Right lobe of liver (tissue), 6 donors: ENCODE results near the gene PRCC. TPM values are rescaled to one million over a fixed set of nuclear protein-coding genes. Genes with fewer than 3 reads are reported as not detected.

Source experiments
- ATAC-seq, 4 donors: fragments of 200-7000 bp; cut with Tn5 transposase; one replicate each; pipeline ENCODE4 v1.9.1; 2020; ENCODE audit warnings: mild to moderate bottlenecking in 4 of 4, moderate library complexity in 4 of 4
- DNase-seq, 3 donors: peaks; one replicate each; pipeline ENCODE4 v3.0.0-alpha.2; 2020
- H3K27ac ChIP-seq, 3 donors: fragments of 200-600 bp; one replicate each; pipeline ENCODE4 v1.8.0; 2022
- H3K27me3 ChIP-seq, 2 donors: fragments of 200-600 bp; one replicate each; pipeline ENCODE4 v1.8.0; 2022
- H3K36me3 ChIP-seq, 4 donors: fragments of 200-600 bp; sonication (generic) in 1 of 4; one replicate each; pipeline versions ENCODE4 v1.5.1 to v1.8.0; 2017 to 2022; ENCODE audit warnings: control low read depth in 1 of 4
- H3K4me1 ChIP-seq, 4 donors: fragments of 200-600 bp; sonication (generic) in 1 of 4; one replicate each; pipeline versions ENCODE4 v1.5.1 to v1.8.0; 2017 to 2022; ENCODE audit warnings: control low read depth in 1 of 4
- H3K4me3 ChIP-seq, 3 donors: fragments of 200-600 bp; one replicate each; pipeline ENCODE4 v1.8.0; 2022
- H3K9me3 ChIP-seq, 4 donors: fragments of 200-600 bp; sonication (generic) in 1 of 4; one replicate each; pipeline versions ENCODE4 v1.5.1 to v1.8.0; 2017 to 2022; ENCODE audit warnings: control low read depth in 1 of 4
- POLR2A ChIP-seq: fragments of 450-650 bp; IDR thresholded peaks from one replicate; pipeline ENCODE4 v1.6.1; 2017; ENCODE audit warnings: antibody characterized with exemption, mild to moderate bottlenecking
- whole genome bisulfite sequencing: methylation state at CpG from one replicate; pipeline ENCODE4 v1.1.6; 2018; ENCODE audit warnings: low coverage, low lambda C conversion rate; ENCODE audit not compliant: insufficient coverage; ENCODE audit errors: missing lambda C conversion rate; 5-methylcytosine and 5-hydroxymethylcytosine counted together
- intact Hi-C, 2 donors: fragments of 100-400 bp; cut with DNase I; formaldehyde crosslinking; loops; one replicate each; pipeline versions ENCODE4 v1.11.2 to v1.14.1; 2022
- total RNA-seq, 6 experiments: library from RNA; depleted of rRNA in 2 of 6; stranded (reverse); fragments of >200 nt in 2 of 6; fragmentation: NEBNext Ultra II Directional in 3 of 6; extraction: Animal tissue kit (Norgen Biotek cat#: 25700) in 3 of 6; gene quantifications; one replicate each; pipeline versions ENCODE4 v1.1.0 to v1.2.4, GENCODE V29; 2016 to 2023
- TF ChIP-seq, protein P1 (sequence below), 4 donors: fragments of 200-600 bp in 3 of 4; fragments of 450-650 bp in 1 of 4; IDR thresholded peaks; one replicate each; pipeline versions ENCODE4 v1.5.1 to v1.8.0; 2016 to 2022; ENCODE audit warnings: antibody characterized with exemption in 4 of 4, mild to moderate bottlenecking in 2 of 4
- donor health status: DM: no; HTN: yes; CAD: no.
- donor health status: DM: no; HTN: no; CAD: no.
- donor health status: DM: no; HTN: no; CAD: no.
- donor health status: DM: no; HTN: yes; CAD: no.
- donor health status: DM: no; HTN: yes; CAD: no.

The PRCC gene
- total RNA-seq, 6 experiments from 2014 or later: 17.4 to 23.4 (median 19.7) TPM

DNA sequence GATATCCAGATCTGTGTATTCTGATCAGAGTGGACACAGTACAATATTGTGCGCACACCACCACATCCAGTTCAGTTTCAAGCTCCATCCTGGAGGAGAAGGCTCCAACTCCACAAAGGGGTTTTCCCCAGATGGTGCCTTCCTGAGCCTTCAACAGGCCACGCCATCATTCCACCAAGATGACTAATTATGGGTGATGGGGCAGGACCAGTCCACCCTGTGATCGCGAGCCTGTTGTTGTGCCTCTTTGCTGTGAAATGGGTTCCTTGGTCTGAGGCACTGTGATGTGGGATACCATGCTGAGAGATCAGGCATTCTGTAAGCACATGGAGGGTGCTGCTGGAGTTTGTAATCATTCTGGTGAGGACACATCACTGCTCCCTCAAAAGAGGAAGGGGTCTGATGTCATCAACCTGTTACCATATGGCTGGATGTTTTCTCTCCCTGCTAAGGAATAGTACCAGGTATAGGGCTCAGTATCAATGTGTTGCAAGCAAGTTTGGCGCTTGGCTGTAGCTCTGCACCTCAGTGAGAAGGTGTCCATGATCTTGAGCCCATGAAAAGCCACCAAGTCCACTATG, 56.0 kb downstream of the PRCC start:
- no peak overlapping the region for H3K4me3 ChIP-seq
- no peaks in the 10 kb centered on the region for H3K9me3 ChIP-seq
- H3K36me3 ChIP-seq: no peaks in the 10 kb centered on the region
- TF ChIP-seq, protein P1, sequence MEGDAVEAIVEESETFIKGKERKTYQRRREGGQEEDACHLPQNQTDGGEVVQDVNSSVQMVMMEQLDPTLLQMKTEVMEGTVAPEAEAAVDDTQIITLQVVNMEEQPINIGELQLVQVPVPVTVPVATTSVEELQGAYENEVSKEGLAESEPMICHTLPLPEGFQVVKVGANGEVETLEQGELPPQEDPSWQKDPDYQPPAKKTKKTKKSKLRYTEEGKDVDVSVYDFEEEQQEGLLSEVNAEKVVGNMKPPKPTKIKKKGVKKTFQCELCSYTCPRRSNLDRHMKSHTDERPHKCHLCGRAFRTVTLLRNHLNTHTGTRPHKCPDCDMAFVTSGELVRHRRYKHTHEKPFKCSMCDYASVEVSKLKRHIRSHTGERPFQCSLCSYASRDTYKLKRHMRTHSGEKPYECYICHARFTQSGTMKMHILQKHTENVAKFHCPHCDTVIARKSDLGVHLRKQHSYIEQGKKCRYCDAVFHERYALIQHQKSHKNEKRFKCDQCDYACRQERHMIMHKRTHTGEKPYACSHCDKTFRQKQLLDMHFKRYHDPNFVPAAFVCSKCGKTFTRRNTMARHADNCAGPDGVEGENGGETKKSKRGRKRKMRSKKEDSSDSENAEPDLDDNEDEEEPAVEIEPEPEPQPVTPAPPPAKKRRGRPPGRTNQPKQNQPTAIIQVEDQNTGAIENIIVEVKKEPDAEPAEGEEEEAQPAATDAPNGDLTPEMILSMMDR (IDR thresholded peaks at IDR 0.05): no peak
- no peak for TF ChIP-seq POLR2A
- ATAC-seq: no peak
- H3K27ac ChIP-seq: no peak overlapping the region
- H3K4me1 ChIP-seq: no peaks in the 10 kb centered on the region
- intact Hi-C loops: no loop called here
- 75% methylated on average over 2 of the region's 5 CpGs for WGBS
- H3K27me3 ChIP-seq: no peaks in the 10 kb centered on the region
- no peak for DNase-seq

DNA sequence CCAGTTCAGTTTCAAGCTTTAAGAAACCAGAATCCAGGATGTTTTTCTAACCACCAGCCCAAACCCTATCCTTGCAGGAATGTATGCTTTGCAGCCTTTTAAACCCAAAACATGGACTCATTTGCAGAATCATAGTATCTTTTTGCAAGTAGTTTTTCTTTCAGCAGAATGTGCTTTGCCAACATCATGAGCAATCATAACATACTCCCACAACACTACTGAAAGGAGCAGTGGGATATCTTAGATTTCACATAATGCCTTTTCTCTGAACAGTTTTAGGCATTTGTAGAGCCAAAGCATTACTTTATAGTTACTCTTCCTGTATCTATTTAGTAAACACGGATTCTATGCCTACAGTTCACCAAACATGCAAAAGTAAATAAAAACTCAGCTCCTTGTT, 59.3 kb downstream of the PRCC start:
- H3K4me1 ChIP-seq: no peaks in the 10 kb centered on the region
- H3K36me3 ChIP-seq: no peaks in the 10 kb centered on the region
- intact Hi-C loops: no loop called here
- TF ChIP-seq POLR2A: no peak
- TF ChIP-seq, protein P1 (IDR thresholded peaks at IDR 0.05): no peak
- no peak overlapping the region for H3K4me3 ChIP-seq
- ATAC-seq (no peak), DNase-seq (no peak)
- H3K9me3 ChIP-seq: no peaks in the 10 kb centered on the region
- H3K27me3 ChIP-seq: no peaks in the 10 kb centered on the region
- H3K27ac ChIP-seq: no peak overlapping the region
- 64% methylated on average over 1 of the region's 1 CpG for WGBS

DNA sequence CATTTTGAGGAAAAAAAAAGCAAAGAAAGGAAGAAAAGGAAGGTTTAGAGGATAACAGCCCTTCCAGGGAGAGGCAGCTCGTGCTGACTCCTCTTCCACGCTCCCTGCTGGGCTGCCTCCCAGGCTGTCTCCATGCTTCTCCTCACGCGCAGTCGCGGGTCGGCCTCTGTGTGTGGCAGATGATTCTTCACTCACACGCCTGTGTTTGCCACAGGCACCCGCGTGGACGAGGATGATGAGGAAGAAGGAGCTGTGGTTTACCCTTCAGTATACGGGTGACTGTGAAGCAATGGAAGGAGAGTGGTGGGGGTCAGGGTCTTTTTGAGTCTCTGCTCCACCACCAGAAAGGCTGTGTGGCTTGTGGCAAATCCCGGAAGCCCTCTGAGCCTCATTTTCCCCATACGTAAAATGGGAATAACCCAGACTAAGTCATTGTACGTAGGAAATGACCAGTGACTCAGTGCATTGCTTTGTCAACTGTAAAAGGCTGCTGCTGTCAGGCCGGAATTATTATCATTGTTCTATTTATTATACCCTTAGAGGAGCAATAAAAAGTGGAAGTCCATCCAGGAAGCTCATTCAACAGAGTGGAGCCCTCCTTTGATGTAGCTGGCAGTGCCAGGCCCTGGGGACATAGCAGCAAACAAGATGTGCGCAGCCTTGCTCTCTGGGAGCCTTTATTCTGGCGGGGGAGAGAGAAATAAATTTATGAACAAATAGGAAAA, 61.2 kb downstream of the PRCC start:
- no peak for DNase-seq
- no peak overlapping the region for H3K27ac ChIP-seq
- H3K9me3 ChIP-seq: no peaks in the 10 kb centered on the region
- TF ChIP-seq, protein P1 (IDR thresholded peaks at IDR 0.05): no peak
- TF ChIP-seq POLR2A: no peak
- H3K27me3 ChIP-seq: no peaks in the 10 kb centered on the region
- intact Hi-C loops: no loop called here
- ATAC-seq: no peak
- no peaks in the 10 kb centered on the region for H3K36me3 ChIP-seq
- H3K4me1 ChIP-seq: no peaks in the 10 kb centered on the region
- no peak overlapping the region for H3K4me3 ChIP-seq
- WGBS: 68% methylated on average over 18 of the region's 18 CpGs

DNA sequence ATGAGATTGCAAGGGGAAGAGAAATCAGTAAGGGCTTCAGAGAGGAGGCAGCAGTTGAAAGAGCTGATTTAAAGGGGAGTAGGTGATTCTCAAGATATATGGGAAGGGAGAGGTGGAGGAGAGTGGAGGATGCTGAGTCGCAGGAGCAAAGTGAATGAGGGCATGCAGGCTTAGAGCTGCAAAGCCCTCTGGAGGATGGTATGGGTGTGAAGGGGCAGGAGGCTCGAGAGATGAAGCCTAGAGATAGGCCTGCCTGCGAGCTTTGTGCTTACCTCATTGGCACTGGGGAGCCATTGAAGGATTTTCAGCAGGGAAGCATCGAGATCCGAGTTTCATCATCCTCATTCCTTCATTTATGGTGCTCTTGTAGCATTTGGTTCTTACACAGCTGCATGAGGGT, 65.1 kb downstream of the PRCC start:
- ATAC-seq (no peak), DNase-seq (no peak)
- Histone ChIP-seq H3K4me1 (no peaks in the 10 kb centered on the region), H3K27ac (no peak overlapping the region), H3K9me3 (no peaks in the 10 kb centered on the region), H3K36me3 (no peaks in the 10 kb centered on the region), H3K27me3 (no peaks in the 10 kb centered on the region), H3K4me3 (no peak overlapping the region)
- WGBS: no CpG with 5 or more reads among the region's 5 CpGs
- TF ChIP-seq, protein P1 (IDR thresholded peaks at IDR 0.05): no peak
- no peak for TF ChIP-seq POLR2A
- intact Hi-C loops: no loop called here
